A673 (cell line): ENCODE data around the gene MOCS3. TPM values are rescaled to one million over a fixed set of nuclear protein-coding genes. Genes with fewer than 3 reads are reported as not detected.

Experiments
- BruUV-seq: library from RNA; stranded (reverse); fragments of 400-500 nt; replicated peaks from 2 replicates; lab custom pipeline; 2021; lab: Mats Ljungman, UMichigan
- CTCF ChIA-PET: fragments of 300-600 bp; sonication (Branson Sonifier 250); formaldehyde crosslinking; loops from one replicate; lab custom pipeline; 2022; ENCODE audit warnings: antibody characterized with exemption; lab: Charles Lee
- POLR2A ChIA-PET: fragments of 300-600 bp; sonication (Branson Sonifier 250); formaldehyde crosslinking; loops from one replicate; lab custom pipeline; 2022; ENCODE audit warnings: antibody characterized with exemption; ENCODE audit not compliant: low non-redundant PET; lab: Charles Lee
- DNase-seq: peaks from one replicate; pipeline ENCODE4 v3.0.0-alpha.2; 2015; ENCODE audit warnings: low spot score
- H3K27ac ChIP-seq: fragments of 200-600 bp; sonication (generic); 2 replicates; pipeline ENCODE4 v1.5.1; 2016; ENCODE audit warnings: mixed run types, low read depth, mild to moderate bottlenecking, mixed read lengths, antibody characterized with exemption, low read length; ENCODE audit not compliant: poor library complexity, severe bottlenecking
- H3K27me3 ChIP-seq: fragments of 200-600 bp; sonication (generic); replicated peaks from 2 replicates; pipeline ENCODE4 v1.6.1; 2017; ENCODE audit warnings: mixed run types, low read depth, mild to moderate bottlenecking, mixed read lengths, antibody characterized with exemption, low read length; ENCODE audit not compliant: insufficient read depth, poor library complexity
- H3K36me3 ChIP-seq: fragments of 200-600 bp; sonication (generic); 2 replicates; pipeline ENCODE4 v1.6.1; 2016; ENCODE audit warnings: mixed run types, mild to moderate bottlenecking, mixed read lengths, antibody characterized with exemption, low read length; ENCODE audit not compliant: insufficient read depth, poor library complexity, severe bottlenecking
- H3K4me1 ChIP-seq: fragments of 200-600 bp; sonication (generic); 2 replicates; pipeline ENCODE4 v1.6.1; 2017; ENCODE audit warnings: mixed run types, mild to moderate bottlenecking, mixed read lengths, antibody characterized with exemption, low read length; ENCODE audit not compliant: insufficient read depth, poor library complexity, severe bottlenecking
- H3K4me3 ChIP-seq: fragments of 200-600 bp; sonication (generic); 2 replicates; pipeline ENCODE4 v1.5.1; 2016; ENCODE audit warnings: low read depth, mixed run types, mild to moderate bottlenecking, mixed read lengths, low read length; ENCODE audit not compliant: poor library complexity, severe bottlenecking
- H3K9me3 ChIP-seq: fragments of 200-600 bp; sonication (generic); 2 replicates; pipeline ENCODE4 v1.6.1; 2016; ENCODE audit warnings: mixed run types, low read depth, mild to moderate bottlenecking, mixed read lengths, antibody characterized with exemption, low read length; ENCODE audit not compliant: poor library complexity, severe bottlenecking
- EZH2 ChIP-seq: fragments of 200-600 bp; sonication (generic); IDR thresholded peaks from 2 replicates; pipeline ENCODE4 v1.6.1; 2017; ENCODE audit warnings: borderline replicate concordance, low read depth, mild to moderate bottlenecking, mixed read lengths, antibody characterized with exemption, low read length; ENCODE audit not compliant: poor library complexity, severe bottlenecking
- intact Hi-C: fragments of 100-400 bp; cut with micrococcal nuclease; formaldehyde crosslinking; loops from one replicate; pipeline ENCODE4 v1.10.0; 2022; ENCODE audit not compliant: unreplicated experiment
- total RNA-seq: library from RNA; stranded (reverse); gene quantifications from 2 replicates; pipeline ENCODE4 v1.2.3, GENCODE V29; 2021
- TF ChIP-seq, protein P1 (sequence below): fragments of 300-800, 200-600 bp; sonication (generic); conservative IDR thresholded peaks from 2 replicates; pipeline ENCODE4 v1.5.1; 2017; ENCODE audit warnings: low read depth, mild to moderate bottlenecking, antibody characterized with exemption, low read length, moderate library complexity, mixed read lengths

Gene MOCS3
- total RNA-seq, 1 experiment from 2014 or later: 5.9 TPM

DNA sequence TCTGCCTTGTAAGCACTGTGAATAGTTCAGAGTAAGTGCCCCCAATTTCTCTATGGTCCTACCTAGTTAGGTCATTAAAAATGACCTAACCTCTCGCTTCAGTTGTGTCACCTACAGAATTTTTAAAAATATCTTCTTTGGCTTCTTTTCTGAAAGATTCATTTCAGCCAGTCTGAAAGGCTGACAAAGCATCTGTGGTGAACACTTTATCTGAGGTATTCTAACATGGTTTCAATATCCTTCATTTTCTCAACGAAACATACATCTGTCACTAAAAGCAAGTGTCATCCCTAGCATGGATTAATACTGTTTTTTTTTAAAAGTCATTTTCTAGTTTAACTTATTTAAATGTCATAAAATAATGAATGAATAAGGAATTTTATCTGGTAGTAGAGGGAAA lies 5.4 kb upstream of the MOCS3 start:
- ChIA-PET CTCF (no interaction called here), POLR2A (no interaction called here)
- H3K9me3 ChIP-seq: no peaks in the 10 kb centered on the region
- H3K27me3 ChIP-seq: no peaks in the 10 kb centered on the region
- TF ChIP-seq EZH2: no peak
- TF ChIP-seq, protein P1, sequence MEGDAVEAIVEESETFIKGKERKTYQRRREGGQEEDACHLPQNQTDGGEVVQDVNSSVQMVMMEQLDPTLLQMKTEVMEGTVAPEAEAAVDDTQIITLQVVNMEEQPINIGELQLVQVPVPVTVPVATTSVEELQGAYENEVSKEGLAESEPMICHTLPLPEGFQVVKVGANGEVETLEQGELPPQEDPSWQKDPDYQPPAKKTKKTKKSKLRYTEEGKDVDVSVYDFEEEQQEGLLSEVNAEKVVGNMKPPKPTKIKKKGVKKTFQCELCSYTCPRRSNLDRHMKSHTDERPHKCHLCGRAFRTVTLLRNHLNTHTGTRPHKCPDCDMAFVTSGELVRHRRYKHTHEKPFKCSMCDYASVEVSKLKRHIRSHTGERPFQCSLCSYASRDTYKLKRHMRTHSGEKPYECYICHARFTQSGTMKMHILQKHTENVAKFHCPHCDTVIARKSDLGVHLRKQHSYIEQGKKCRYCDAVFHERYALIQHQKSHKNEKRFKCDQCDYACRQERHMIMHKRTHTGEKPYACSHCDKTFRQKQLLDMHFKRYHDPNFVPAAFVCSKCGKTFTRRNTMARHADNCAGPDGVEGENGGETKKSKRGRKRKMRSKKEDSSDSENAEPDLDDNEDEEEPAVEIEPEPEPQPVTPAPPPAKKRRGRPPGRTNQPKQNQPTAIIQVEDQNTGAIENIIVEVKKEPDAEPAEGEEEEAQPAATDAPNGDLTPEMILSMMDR: no peak
- peaks cover 13% of the 10 kb centered on the region for H3K4me1 ChIP-seq
- no TSS peak for BruUV-seq
- peaks cover 48% of the 10 kb centered on the region for H3K36me3 ChIP-seq
- intact Hi-C loops: no loop called here
- no peak for DNase-seq
- no peak overlapping the region for H3K27ac ChIP-seq
- no peak overlapping the region for H3K4me3 ChIP-seq

DNA sequence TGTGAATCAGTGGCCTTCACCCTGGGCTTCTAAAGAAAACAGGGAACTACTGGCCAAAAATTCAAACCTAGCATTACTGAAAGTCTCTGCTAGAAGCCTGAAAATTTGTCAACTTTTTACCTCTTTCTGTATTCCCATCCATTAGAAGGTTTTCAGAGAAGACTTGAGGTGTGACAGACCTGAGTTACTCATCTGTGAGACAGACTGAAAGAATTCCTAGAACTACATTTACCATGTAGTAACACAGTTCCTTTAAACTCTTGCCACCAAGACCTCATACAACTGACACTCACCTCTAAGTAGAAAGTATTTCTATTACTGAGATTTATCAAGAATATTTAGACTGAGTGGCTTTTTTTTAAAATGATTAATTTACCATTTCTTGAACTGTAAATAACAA lies 4.8 kb upstream of the MOCS3 start:
- Histone ChIP-seq H3K4me1 (peaks cover 13% of the 10 kb centered on the region), H3K9me3 (no peaks in the 10 kb centered on the region), H3K27me3 (no peaks in the 10 kb centered on the region), H3K4me3 (no peak overlapping the region), H3K27ac (no peak overlapping the region), H3K36me3 (peaks cover 42% of the 10 kb centered on the region)
- CTCF ChIA-PET: no interaction called here
- DNase-seq: no peak
- TF ChIP-seq EZH2: no peak
- intact Hi-C loops: no loop called here
- BruUV-seq: no TSS peak
- POLR2A ChIA-PET: no interaction called here

DNA sequence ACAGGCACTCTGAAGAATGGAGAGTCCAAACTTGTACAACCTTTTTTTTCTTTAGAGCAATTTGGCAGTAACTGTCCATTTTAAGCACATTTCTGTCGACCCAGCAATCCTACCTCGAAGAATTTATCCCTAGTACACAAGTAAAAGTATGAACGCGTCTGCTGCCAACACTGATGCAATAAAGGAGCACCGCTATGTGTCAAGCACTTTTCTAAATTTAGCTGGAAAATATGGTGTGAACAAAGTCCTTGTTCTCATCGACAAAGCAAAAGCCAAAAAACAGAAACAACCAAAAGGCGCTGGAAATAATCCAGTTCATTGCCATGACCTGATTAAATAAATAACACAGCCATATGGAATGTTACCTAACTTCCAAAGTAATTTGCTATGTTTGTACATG lies 1.3 kb upstream of the MOCS3 start:
- H3K27me3 ChIP-seq: no peaks in the 10 kb centered on the region
- no TSS peak for BruUV-seq
- POLR2A ChIA-PET: no interaction called here
- TF ChIP-seq, protein P1: no peak
- no peak for TF ChIP-seq EZH2
- CTCF ChIA-PET: interaction anchor here (1.1 to 1.4 kb wide), 2 partner anchors 26 to 163 kb away, joined by 3 read pairs; partner anchors contain the start of genes ADNP and BCAS4
- peak overlapping the region; percentile 100 for H3K27ac ChIP-seq
- no peaks in the 10 kb centered on the region for H3K9me3 ChIP-seq
- H3K4me3 ChIP-seq: peak overlapping the region; percentile 95
- no peak for DNase-seq
- intact Hi-C loops: no loop called here
- peaks cover 24% of the 10 kb centered on the region for H3K4me1 ChIP-seq
- H3K36me3 ChIP-seq: peaks cover 26% of the 10 kb centered on the region
